Astrocyte of the cerebellum (primary cell): ENCODE results near the gene KCND3.

ENCODE experiments used
- DNase-seq: peaks from one replicate; pipeline ENCODE4 v3.0.0-alpha.2; 2011; ENCODE audit warnings: low read depth
- H3K4me3 ChIP-seq: 2 replicates; pipeline ENCODE4 v1.5.1; 2011; ENCODE audit warnings: mild to moderate bottlenecking, low read depth, low read length, moderate library complexity
- CTCF ChIP-seq: IDR thresholded peaks from 2 replicates; pipeline ENCODE4 v1.5.1; 2012; ENCODE audit warnings: low read length, low read depth, moderate library complexity, mild to moderate bottlenecking; ENCODE audit errors: missing control alignments
- in situ Hi-C: cut with HindIII; loops from 2 replicates; pipeline ENCODE4 v1.10.0; 2017; ENCODE audit warnings: low sequenced_read_pairs

KCND3 gene

GRCh38 chr1:111734856-111735255 is 254.6 kb downstream of the KCND3 start:
- in situ Hi-C loops: loop anchor here (5.0 kb wide), 1 partner anchor 43 kb away; no protein-coding TSS in a partner anchor
- H3K4me3 ChIP-seq: no peak overlapping the region
- TF ChIP-seq CTCF: no peak
- no peak for DNase-seq

- in situ Hi-C loops: loop anchor here (5.0 kb wide), 1 partner anchor 42 kb away; no protein-coding TSS in a partner anchor
- H3K4me3 ChIP-seq: no peak overlapping the region
- DNase-seq: no peak
- TF ChIP-seq CTCF: no peak
Observed at GRCh38 chr1:111734426-111734825, 255.0 kb downstream of the KCND3 start.

GRCh38 chr1:111733992-111734341 is 255.5 kb downstream of the KCND3 start:
- no peak for TF ChIP-seq CTCF
- in situ Hi-C loops: loop anchor here (5.0 kb wide), 1 partner anchor 42 kb away; no protein-coding TSS in a partner anchor
- H3K4me3 ChIP-seq: no peak overlapping the region
- DNase-seq: no peak

- no peak for DNase-seq
- no peak for TF ChIP-seq CTCF
- no peak overlapping the region for H3K4me3 ChIP-seq
- in situ Hi-C loops: loop anchor here (5.0 kb wide), 1 partner anchor 41 kb away; no protein-coding TSS in a partner anchor
Observed at GRCh38 chr1:111733183-111733991, 256.1 kb downstream of the KCND3 start.

- DNase-seq: no peak
- TF ChIP-seq CTCF: no peak
Observed at GRCh38 chr1:111732718-111733117, 256.8 kb downstream of the KCND3 start.

GRCh38 chr1:111731956-111732355 is 257.5 kb downstream of the KCND3 start:
- H3K4me3 ChIP-seq: no peak overlapping the region
- no peak for TF ChIP-seq CTCF
- in situ Hi-C loops: loop anchor here (5.0 kb wide), 1 partner anchor 40 kb away; no protein-coding TSS in a partner anchor
- DNase-seq: no peak

More at GRCh38 chr1:111732718-111733117, 256.8 kb downstream of the KCND3 start:
- no peak overlapping the region for H3K4me3 ChIP-seq
- in situ Hi-C loops: loop anchor here (5.0 kb wide), 1 partner anchor 40 kb away; no protein-coding TSS in a partner anchor
